GM23338 (cell line): ENCODE results near the gene PARVB. TPM values are rescaled to one million over a fixed set of nuclear protein-coding genes. Genes with fewer than 3 reads are reported as not detected.

Experiments
- ATAC-seq: fragments of 200-7000 bp; cut with Tn5 transposase; 3 replicates; pipeline ENCODE4 v1.9.1; 2020
- DNase-seq: peaks from one replicate; pipeline ENCODE4 v3.0.0-alpha.2; 2015; ENCODE audit warnings: low spot score
- H2AFZ ChIP-seq: fragments of 200-600 bp; sonication (generic); 2 replicates; pipeline ENCODE4 v1.8.0; 2016; ENCODE audit warnings: antibody characterized with exemption, mild to moderate bottlenecking, moderate library complexity
- H3F3A ChIP-seq: fragments of 200-600 bp; sonication (generic); replicated peaks from 2 replicates; pipeline ENCODE4 v1.8.0; 2017; ENCODE audit warnings: antibody characterized with exemption, mixed run types, low read depth
- H3K27ac ChIP-seq: fragments of 200-600 bp; sonication (generic); 2 replicates; pipeline ENCODE4 v1.6.1; 2016; ENCODE audit warnings: low read depth
- H3K27me3 ChIP-seq: fragments of 200-600 bp; sonication (generic); 2 replicates; pipeline ENCODE4 v1.8.0; 2016; ENCODE audit warnings: mild to moderate bottlenecking, mixed run types, moderate library complexity; ENCODE audit not compliant: insufficient read depth
- H3K36me3 ChIP-seq: fragments of 200-600 bp; sonication (generic); 2 replicates; pipeline ENCODE4 v1.8.0; 2016; ENCODE audit warnings: mild to moderate bottlenecking; ENCODE audit not compliant: insufficient read depth
- H3K4me1 ChIP-seq: fragments of 200-600 bp; sonication (generic); 2 replicates; pipeline ENCODE4 v1.8.0; 2016; ENCODE audit warnings: mild to moderate bottlenecking, moderate library complexity; ENCODE audit not compliant: insufficient read depth
- H3K4me2 ChIP-seq: fragments of 200-600 bp; sonication (generic); 2 replicates; pipeline ENCODE4 v1.7.1; 2017; ENCODE audit warnings: mixed run types
- H3K4me3 ChIP-seq: fragments of 200-600 bp; sonication (generic); 2 replicates; pipeline ENCODE4 v1.6.1; 2016; ENCODE audit warnings: mixed run types
- H3K79me2 ChIP-seq: fragments of 200-600 bp; sonication (generic); replicated peaks from 2 replicates; pipeline ENCODE4 v1.8.0; 2017; ENCODE audit warnings: mild to moderate bottlenecking; ENCODE audit not compliant: insufficient read depth
- H3K9me2 ChIP-seq: fragments of 200-600 bp; sonication (generic); 2 replicates; pipeline ENCODE4 v1.8.0; 2017; ENCODE audit not compliant: insufficient read depth
- H4K20me1 ChIP-seq: fragments of 200-600 bp; sonication (generic); replicated peaks from 2 replicates; pipeline ENCODE4 v1.8.0; 2017; ENCODE audit warnings: mild to moderate bottlenecking; ENCODE audit not compliant: insufficient read depth
- H3K27ac Mint-ChIP-seq: 2 replicates; pipeline ENCODE4 v1.8.0; 2020; ENCODE audit warnings: inconsistent platforms, mild to moderate bottlenecking, moderate library complexity, mixed read lengths
- H3K27me3 Mint-ChIP-seq: 3 replicates; pipeline ENCODE4 v1.8.0; 2022; ENCODE audit warnings: low read depth, mild to moderate bottlenecking, moderate library complexity, mixed read lengths, inconsistent platforms; ENCODE audit not compliant: insufficient read depth, poor library complexity
- H3K36me3 Mint-ChIP-seq: 3 replicates; pipeline ENCODE4 v1.8.0; 2021; ENCODE audit warnings: low read depth, mild to moderate bottlenecking, inconsistent platforms, moderate library complexity, mixed read lengths
- H3K4me1 Mint-ChIP-seq: 3 replicates; pipeline ENCODE4 v1.8.0; 2020; ENCODE audit warnings: mild to moderate bottlenecking, inconsistent platforms, mixed read lengths
- H3K4me3 Mint-ChIP-seq: 3 replicates; pipeline ENCODE4 v1.8.0; 2021; ENCODE audit warnings: moderate library complexity, mild to moderate bottlenecking, inconsistent platforms, mixed read lengths
- H3K9me3 Mint-ChIP-seq: 3 replicates; pipeline ENCODE4 v1.8.0; 2020; ENCODE audit warnings: moderate library complexity, mild to moderate bottlenecking, inconsistent platforms, mixed read lengths
- CREB1 ChIP-seq: fragments of 250-450 bp; sonication (Bioruptor Pico); IDR thresholded peaks from 2 replicates; pipeline ENCODE4 v1.5.0; 2020; ENCODE audit warnings: low read depth, mild to moderate bottlenecking, moderate library complexity
- CTCF ChIP-seq, 2 experiments: fragments of 200-600 bp in 1 of 2; sonication (generic) in 1 of 2; conservative IDR thresholded peaks; 2 replicates each; pipeline versions ENCODE4 v1.5.1 to v1.6.1; 2016 to 2017; ENCODE audit warnings: antibody characterized with exemption in 2 of 2, low read depth in 2 of 2, mild to moderate bottlenecking in 2 of 2, moderate library complexity in 1 of 2
- ETS1 ChIP-seq: IDR thresholded peaks from 2 replicates; pipeline ENCODE4 v1.6.1; 2016; ENCODE audit warnings: antibody characterized with exemption
- EZH2 ChIP-seq: fragments of 200-600 bp; sonication (generic); IDR thresholded peaks from one replicate; pipeline ENCODE4 v1.8.0; 2017; ENCODE audit warnings: antibody characterized with exemption, mild to moderate bottlenecking, low read depth; ENCODE audit not compliant: unreplicated experiment
- JUNB ChIP-seq: IDR thresholded peaks from one replicate; pipeline ENCODE4 v1.6.1; 2016; ENCODE audit warnings: antibody characterized with exemption; ENCODE audit not compliant: unreplicated experiment
- NANOG ChIP-seq: IDR thresholded peaks from 2 replicates; pipeline ENCODE4 v1.6.1; 2016; ENCODE audit warnings: antibody characterized with exemption, borderline replicate concordance
- POLR2AphosphoS5 ChIP-seq: IDR thresholded peaks from 2 replicates; pipeline ENCODE4 v1.6.1; 2016; ENCODE audit warnings: antibody characterized with exemption, low read depth
- REST ChIP-seq: IDR thresholded peaks from one replicate; pipeline ENCODE4 v1.6.1; 2018; ENCODE audit warnings: antibody characterized with exemption; ENCODE audit not compliant: unreplicated experiment
- STAT1 ChIP-seq: IDR thresholded peaks from one replicate; pipeline ENCODE4 v1.6.1; 2016; ENCODE audit warnings: antibody characterized with exemption; ENCODE audit not compliant: unreplicated experiment
- ZNF114 ChIP-seq: fragments of 250-450 bp; sonication (Bioruptor Pico); IDR thresholded peaks from 2 replicates; pipeline ENCODE4 v1.5.0; 2020; ENCODE audit warnings: mild to moderate bottlenecking, moderate library complexity
- ZNF331 ChIP-seq: fragments of 250-450 bp; sonication (Bioruptor Pico); IDR thresholded peaks from 2 replicates; pipeline ENCODE4 v1.5.0; 2020; ENCODE audit warnings: low read depth, mild to moderate bottlenecking, moderate library complexity
- polyA plus RNA-seq: library from polyadenylated mRNA; unstranded; fragments of >200 nt; fragmentation: Nextera tagmentation; extraction: Ambion mirVana; gene quantifications from 2 replicates; pipeline ENCODE4 v1.2.1, GENCODE V29; 2016
- total RNA-seq: library from RNA; depleted of rRNA; stranded (reverse); fragments of >200 nt; shearing (Covaris generic); gene quantifications from 2 replicates; pipeline ENCODE4 v1.2.3, GENCODE V29; 2014

PARVB gene
- total and polyA plus RNA-seq, 2 experiments from 2014 or later = 4.3 to 7.7 TPM

GRCh38 chr22:44205516-44206329 is 181.6 kb downstream of the PARVB start (continued):
- no peak for TF ChIP-seq ETS1

- peaks cover 3% of the 10 kb centered on the region; the same call in 1 of the 3 replicates for H3K9me3 Mint-ChIP-seq
- peaks cover 2% of the 10 kb centered on the region; the same call in 1 of the 3 replicates for H3K4me1 Mint-ChIP-seq
- H4K20me1 ChIP-seq = no peaks in the 10 kb centered on the region
- TF ChIP-seq REST (no peak), STAT1 (no peak), POLR2AphosphoS5 (no peak), ZNF331 (CRISPR knock-in tag) (no peak), NANOG (no peak), CREB1 (CRISPR knock-in tag) (no peak), ZNF114 (no peak), EZH2 (no peak), JUNB (no peak), ETS1 (no peak), CTCF (conservative IDR thresholded peaks at IDR 0.05; ENCODE audit: low read depth in 2 of 2) (no peak)
Observed at GRCh38 chr22:44206330-44206645, 182.2 kb downstream of the PARVB start.

More at GRCh38 chr22:44206330-44206645, 182.2 kb downstream of the PARVB start:
- no peak overlapping the region for H3K4me3 Mint-ChIP-seq
- H2AFZ ChIP-seq = no peak overlapping the region
- no peaks in the 10 kb centered on the region for H3K36me3 Mint-ChIP-seq
- no peaks in the 10 kb centered on the region for H3K36me3 ChIP-seq
- H3K4me1 ChIP-seq = no peaks in the 10 kb centered on the region
- no peak overlapping the region for H3K4me3 ChIP-seq
- H3K4me2 ChIP-seq = no peak overlapping the region
- ATAC-seq (no peak), DNase-seq (no peak)
- H3K27me3 Mint-ChIP-seq = peaks cover 6% of the 10 kb centered on the region
- no peaks in the 10 kb centered on the region for H3K79me2 ChIP-seq
- no peaks in the 10 kb centered on the region for H3F3A ChIP-seq
- no peaks in the 10 kb centered on the region for H3K27me3 ChIP-seq
- H3K27ac Mint-ChIP-seq = no peak overlapping the region
- no peaks in the 10 kb centered on the region for H3K9me2 ChIP-seq
- H3K27ac ChIP-seq = no peak overlapping the region
